GM18520 (cell line): ENCODE data around the gene SCUBE3.

Experiments used
- ATAC-seq: cut with Tn5 transposase; IDR thresholded peaks from one replicate; pipeline ENCODE4 v1.9.1; 2021; ENCODE audit not compliant: unreplicated experiment

Gene SCUBE3

DNA sequence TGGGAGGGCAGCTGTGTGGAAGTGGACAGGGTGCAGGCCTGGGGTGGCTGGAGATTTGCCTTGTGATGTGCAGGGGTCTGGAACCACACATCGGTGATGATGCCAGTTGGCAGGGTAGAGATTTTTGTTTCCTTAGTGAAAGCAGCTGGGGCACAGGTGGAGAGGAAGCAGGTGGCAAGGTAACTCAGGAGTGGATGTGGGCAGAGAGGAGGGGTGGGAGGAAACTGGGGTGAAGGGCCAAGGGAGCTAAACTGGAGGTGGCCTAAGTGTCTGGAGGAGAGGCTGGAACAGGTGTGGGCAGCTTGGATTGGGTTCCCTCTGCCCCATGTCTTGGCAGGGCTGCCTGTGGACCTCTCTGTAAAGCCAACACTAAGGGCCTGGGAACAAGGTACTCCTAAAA, 4.7 kb upstream of the SCUBE3 start:
- ATAC-seq = no peak

DNA sequence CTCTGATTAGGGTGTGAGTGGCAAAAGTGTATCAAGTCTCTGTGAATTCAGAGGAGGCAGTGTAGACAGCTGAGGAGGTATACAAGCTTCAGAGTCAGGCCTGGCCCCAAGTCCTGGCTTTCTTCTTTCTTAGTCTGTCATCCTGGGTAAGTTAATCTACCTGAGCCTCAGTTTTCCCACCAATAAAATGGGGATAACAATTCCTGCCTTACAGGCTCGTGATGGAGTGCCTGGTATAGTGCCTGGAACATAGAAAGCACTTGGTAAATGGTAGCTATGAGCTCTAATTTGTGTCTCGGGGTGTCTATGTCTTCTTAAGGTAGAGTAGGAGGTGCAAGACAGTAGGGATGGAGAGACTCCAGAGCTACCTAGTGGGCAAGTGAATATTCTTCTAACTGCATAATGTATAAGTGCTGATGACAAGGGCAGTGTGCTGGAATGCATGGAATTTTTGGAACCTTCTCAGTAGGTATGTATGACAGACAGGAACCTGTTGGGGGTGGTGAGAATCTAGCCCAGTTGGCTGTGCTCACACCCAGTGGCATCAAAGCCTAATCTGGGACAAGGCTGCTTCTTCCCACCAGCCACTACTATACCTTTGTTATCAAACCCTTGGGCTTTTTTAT, 4.0 kb upstream of the SCUBE3 start:
- no peak for ATAC-seq

DNA sequence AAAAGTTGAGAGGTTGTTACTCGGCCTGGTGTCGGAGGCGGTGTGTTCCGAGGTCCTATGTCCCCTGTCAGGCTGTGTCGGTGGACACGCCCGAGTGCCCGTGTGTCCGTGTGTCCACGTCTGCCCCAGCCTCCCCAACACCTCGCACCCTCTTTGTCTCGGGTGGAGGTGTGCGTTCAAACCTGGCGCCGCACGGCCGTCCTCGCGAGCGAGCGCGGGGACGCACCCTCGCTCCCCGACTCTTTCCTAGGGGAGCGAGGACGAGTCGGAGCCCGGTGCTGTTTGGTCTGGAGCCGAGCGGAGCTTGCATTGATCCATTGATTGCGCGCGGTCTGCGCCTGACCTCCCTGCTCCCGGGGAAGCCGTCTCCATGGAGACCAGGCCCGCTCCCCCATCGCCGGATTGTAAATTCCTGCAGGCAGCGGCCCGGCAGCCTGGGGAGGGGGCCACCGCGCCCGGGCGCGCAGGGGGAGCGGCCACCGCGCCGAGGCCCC, 411 bp upstream of the SCUBE3 start:
- no peak for ATAC-seq

DNA sequence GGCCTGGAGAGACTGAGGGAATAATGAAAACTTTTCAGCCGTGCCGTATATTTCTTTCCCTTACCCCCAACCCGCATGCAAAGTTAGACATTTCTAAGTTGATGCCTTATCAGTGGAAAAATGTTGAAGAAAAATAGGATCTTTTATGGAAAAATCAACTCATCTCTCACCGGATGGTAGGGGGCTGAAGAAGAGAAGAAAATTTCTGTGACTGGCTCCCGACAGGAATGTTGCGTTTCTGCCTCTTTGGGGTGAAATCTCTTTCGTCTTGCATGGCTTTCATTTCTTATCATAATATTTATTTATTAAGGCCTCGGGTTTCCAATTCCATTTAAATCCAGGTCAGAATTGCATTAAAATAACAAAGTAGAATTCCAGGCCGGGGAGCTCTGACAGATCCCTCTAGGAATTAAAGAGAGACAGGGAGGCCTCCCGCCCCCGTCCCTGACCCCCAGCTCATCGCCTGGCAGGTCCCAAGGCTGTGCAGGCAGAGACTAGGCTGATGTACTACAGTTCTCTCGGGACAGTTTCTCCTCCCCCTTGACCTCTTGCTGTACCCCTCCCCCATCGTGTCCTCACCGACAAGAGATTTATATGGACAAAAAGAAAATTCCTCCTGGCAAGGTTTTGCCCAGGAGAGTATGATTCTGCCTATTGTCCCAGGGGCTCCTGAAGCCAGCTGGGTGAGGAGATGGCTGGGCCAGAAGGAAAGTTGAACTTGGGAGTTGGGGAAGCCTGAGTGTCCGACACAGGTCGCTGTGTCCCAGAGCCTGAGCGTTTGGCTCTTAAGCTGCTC, 1.3 kb downstream of the SCUBE3 start:
- ATAC-seq = no peak

DNA sequence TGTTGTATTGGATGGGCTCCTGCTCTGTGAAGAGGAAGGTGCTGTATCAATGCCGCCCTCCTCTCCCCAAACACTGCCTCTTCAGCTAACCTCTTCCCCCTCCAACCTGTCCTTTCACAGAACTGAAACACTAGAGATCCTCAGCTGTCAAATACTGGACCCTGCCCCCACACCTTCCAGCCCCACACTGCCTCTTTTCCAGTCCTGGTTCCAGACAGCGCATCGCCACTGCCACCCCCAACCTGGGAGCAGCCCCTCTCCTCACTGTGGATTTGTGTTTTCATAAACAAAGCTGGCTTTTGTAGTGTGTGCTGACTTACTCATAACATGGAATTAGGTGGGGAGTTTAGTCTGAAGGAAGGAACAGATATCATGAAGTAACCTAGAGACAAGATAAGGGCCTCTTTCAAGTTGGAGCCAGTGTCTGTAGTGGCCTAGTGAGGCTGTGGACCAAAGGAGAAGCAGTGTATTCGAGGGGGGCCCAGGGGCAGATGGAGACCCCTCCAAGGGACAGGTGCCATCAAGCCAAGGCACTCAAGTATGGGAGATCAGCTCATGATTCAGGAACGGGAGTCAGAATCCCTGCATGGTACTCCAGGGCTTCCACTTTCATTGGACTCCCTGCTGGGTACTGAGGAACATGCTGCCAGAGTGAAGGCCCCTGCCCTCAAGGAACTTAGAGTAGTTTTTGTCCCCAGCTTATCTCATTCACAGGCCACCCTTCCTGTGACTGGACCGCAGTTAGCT, 2.1 kb downstream of the SCUBE3 start:
- ATAC-seq = no peak

DNA sequence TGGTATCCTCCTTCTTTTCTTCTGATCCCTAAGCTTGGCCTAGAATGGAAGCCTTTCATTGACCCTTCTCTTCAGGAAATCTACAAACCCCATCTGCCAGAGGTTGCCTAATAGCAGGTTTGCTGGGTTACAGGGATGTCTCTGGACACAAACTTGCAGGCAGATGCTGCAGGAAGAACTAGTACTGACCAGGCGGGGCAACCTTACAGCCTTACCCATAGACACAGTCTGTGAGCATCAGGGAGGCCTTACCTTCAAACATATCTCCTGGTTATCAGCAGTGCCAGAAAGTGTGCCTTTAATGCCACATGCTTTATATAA, 2.6 kb downstream of the SCUBE3 start:
- no peak for ATAC-seq

DNA sequence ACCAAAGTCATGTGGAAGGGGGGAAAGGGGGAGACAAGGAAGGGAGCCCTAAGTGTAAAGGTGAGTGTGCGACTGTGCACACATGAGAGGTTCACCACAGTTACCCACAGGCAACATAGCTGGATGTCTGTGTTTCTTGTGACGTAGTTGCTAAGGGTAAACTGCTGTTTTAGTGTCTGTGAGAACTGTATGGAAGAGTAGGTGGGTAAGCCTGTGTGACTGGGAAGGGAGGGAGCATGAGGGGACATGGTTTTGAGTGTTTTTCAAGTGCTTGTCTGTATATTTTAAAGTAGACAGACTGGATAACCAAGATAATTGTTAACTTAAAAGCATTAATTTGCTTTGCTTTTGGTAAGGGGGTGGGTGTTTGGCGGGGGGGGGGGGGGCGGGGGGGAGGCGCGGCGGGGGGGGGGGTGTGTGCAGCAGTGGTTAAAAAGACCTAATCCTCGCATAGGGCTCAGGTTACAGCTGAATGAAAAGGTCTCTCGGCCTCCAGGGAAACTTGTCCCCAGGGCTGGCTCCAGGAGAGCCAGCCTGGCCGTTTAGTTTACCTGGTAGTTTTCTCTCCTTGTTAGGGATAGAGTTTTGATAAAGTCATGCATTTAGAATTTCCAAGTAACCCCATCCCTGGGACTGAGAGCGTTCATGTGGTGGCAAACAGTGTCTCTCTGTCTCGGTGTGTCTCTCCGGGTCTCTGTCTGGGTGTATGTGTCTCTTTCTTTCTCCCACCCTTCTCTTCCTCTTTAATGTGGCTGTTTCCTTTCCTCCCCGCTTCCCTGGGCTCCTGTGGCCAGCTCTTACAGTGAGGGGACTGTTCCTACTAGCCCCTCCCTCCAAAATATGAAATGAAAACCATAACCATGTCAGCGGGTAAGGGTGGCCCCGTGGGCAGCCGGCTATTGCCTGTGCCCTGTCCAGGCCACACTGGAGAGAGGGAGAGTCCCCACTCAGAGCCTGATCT, 3.4 kb downstream of the SCUBE3 start:
- no peak for ATAC-seq

DNA sequence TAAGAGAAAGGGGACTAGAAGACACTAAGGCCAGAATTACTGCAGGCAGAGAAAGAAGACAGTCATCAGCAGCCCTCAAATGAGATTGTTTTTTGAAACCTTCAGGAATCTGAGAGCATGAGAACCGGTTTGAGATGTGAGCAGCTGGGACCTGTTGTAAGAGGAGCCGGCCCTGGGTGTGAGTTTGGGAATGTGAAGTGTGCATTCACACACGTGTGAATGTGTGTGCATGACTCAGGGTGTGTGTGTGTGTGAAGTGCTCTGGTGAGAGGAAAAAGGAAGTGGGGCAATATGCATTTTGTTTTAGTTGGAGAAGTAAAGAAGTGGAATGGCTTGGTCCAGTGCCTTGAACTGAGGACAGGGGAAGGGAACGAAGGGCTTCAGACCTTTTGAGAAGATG, 4.3 kb downstream of the SCUBE3 start:
- ATAC-seq = no peak

DNA sequence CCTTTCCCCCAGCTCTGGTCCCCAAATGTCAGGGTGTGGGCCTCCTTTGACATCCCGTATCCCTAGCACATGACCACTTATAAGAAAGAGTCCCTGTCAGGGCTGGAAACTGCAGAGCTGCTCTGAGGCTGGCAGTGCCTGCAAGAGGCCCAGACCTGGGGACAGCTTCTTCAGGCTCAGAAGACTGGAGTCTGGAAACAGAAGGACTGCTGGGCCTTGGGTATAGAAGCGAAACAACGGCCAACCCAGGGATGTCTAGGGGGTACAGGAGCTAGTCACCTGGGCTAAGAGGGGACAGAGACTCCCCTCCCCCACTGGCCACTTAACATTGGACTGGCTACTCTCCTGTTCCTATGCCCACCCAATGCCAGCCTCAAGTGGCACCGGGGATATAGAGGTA, 4.7 kb downstream of the SCUBE3 start:
- no peak for ATAC-seq

DNA sequence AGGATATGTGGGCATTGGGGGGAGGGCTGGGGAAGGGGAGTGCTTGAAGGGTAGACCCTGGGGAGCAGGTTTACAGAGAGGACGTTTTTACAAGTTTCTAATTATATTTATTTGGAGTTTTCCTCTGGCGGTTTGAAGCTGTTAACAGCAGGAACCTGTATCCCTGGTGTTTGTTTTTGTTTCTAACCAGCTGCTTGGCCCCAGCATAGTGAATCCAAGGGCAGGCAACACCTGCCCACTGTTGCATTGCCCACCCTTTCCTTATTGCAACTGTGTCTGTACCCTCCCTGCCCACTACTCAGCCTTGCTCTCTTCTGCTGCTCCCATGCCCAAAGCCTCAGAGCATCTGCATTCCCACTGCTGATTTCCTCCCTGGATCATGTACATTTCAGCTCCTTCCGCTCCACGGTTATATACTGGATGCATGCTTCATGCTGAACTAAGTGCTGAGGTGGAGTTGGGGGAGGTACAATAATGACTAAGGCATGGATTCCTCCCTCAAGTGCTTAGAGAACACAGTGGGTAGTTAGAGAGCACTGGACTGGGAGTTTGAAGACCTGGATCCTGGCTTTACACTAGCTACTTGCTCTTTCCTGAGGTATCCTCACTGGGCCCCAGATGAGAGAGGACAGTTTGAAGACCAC, 6.0 kb downstream of the SCUBE3 start:
- no peak for ATAC-seq

DNA sequence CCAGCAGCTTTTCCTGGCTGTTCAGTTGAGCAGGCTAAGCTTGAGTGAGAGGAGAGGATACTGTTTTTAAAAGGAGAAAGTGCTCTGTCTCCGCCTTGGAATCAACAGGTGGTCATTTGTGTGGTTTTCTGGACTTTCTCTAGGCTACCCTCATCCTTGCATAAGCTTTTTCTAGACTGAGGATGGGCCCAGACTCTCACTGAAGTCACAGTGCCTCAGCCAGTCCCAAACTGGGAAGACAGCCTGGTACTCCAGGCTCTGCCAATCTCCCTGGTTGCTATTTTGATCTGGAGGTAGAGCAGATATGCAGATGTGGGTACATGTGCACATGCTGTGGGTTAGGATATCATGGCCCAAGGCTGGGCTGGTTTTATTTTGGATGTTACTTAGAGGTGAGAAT, 7.0 kb downstream of the SCUBE3 start:
- ATAC-seq = no peak

DNA sequence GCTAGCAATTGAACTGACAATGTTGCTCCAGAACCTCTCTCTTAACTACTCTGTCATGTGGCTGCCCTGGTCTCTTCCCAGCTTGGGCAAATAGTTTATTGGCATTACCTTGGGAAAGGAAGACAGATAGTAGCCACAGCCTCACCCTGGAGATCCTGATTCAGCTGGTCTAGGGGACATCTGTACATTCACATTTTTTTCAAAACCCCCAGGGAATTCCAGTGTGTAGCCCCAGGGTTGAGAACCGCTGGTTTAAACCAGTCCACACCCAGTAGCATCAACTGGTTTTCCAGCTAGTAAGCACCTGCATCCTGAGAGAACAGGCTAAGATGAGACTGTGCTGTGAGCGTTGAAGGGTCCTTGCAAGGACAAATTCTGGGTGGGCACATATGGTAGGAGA, 9.6 kb downstream of the SCUBE3 start:
- ATAC-seq = no peak

DNA sequence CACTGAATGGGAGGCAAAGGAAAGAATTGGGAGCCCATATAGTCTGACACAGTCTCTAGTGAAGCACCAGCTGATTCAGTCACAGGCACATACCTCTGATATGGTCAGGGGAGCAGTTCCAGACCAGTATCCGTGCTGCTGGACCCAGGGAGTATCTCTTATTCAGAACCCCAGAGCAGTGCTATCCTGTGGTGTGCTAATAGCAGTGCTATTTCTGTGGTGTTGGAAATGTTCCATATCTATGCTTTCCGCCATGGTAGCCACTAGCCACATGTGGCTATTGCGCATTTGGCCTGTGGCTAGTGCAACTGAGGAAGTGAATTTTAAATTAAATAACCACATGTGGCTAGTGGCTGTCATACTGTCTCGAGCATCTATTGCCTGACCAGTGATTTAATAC, 11.0 kb downstream of the SCUBE3 start:
- ATAC-seq = no peak

DNA sequence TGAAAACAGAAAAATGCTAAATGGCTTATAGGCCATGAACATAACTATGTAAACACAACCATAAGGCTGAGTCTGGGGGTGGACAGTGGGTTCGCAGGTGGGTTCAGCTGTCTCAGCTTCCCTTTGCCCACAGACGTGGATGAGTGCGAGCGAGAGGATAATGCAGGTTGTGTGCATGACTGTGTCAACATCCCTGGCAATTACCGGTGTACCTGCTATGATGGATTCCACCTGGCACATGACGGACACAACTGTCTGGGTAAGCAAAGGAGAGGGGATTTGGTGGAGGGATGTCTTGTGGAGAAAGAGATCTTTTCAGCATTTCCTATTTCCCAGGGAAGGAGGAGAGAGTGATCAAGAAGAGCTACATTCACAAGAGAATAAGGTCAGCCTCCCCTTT, 14.7 kb downstream of the SCUBE3 start:
- no peak for ATAC-seq

DNA sequence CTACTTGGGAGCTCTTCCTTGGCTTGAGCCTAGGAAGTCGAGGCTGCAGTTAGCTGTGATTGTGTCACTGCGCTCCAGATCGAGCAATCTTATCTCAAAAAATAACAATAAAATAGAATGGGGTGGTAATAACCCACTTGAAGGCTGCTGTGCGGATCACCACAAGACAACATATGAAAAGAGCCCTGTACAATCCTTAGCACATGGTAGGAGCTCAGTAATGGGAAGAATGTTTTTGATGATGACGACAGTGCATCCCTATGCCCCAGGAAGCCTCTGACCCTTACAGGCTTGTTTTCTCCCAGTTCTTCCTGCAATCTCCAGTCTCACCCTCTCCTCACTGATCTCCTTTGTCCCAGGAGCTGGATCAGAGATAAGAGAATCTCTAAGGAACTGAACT, 15.5 kb downstream of the SCUBE3 start:
- no peak for ATAC-seq

DNA sequence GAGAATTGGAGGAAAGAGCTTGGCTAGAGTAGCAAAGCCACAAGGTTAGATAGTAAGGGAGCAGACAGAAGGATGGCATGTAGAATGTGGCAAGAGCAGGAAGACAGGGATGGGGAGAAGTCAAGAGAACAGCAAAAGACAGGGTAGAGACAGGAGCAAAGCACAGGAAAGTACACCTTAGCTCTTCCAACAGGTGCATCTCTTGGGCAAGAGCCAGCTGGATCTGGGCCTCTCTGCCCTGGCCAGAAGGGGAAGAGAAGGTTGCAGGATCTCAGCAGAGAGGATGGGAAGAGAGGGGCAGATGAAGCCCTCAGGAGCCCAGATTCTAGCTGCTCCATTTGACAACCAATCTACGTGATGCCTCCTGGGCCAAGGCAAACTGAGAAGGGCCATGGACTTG, 16.7 kb downstream of the SCUBE3 start:
- ATAC-seq = no peak

DNA sequence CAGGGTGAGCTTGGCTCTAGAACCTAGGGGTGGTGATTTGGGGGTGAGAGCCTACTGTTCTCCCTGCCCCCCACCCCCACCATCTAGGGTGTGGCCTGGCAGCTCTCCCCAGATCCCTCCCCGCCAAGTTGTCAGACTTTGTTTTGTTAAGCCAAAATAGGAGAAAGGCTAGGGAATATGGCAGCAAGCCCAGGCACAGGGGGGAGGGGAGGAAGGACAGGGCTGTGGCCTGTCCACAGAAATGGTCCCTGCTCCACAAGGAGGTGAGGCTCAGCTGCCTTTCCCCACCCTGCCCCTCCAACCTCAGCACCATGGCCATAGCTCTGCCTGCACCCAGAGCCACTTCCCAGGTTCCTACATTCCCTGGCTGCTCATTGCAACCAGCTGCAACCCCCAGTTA, 17.2 kb downstream of the SCUBE3 start:
- ATAC-seq = no peak

DNA sequence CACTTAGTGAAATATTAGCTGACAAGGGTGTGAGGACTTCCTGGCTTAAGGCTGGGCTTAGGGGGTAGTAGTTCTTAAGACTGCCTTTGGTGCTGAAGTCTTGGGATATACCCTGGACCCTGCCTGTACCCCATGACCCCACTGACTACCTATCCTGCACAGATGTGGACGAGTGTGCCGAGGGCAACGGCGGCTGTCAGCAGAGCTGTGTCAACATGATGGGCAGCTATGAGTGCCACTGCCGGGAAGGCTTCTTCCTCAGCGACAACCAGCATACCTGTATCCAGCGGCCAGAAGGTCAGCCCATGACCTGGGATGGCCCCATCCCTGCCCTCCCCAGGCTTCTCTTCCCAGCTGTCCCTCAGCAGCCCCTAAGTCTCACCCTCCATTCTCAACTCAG, 17.8 kb downstream of the SCUBE3 start:
- ATAC-seq = no peak

DNA sequence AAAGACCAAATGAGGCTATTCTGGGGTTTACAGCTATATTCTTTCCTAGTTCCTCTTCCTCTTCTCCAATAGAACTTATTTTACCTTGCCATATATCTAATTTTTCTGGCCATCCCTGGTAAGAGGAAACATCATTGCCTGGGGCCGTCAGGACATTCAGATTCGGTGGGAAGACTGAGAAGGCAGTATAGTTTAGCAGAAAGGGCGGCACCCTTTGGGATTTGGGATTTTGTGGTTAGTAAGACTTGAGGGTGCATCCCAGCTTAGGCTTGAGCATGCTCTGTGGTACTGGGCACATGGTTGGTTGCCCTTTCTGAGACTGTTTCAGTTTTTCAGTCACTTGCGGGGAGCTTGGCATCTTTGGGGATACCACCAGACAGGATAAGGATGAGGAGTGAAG, 21.1 kb downstream of the SCUBE3 start:
- no peak for ATAC-seq

DNA sequence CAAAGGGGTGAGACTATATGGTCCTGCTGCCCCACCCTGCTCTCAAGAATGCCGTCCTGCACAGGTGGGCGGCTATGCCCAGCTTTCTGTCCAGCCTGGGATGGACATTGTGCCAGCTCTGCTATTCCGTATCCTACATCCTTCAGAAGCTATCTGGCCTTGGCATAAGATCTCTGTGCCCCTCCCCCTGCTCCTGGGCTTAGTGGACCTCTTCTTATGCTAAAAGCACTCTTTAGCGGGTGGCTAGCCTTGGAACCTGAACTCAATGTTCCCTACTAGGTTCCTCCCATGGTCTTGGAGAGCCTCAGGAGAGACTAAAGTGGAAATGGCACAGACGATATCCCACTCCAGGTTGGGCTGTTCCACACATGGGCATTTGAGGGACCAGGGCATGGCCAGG, 22.5 kb downstream of the SCUBE3 start:
- ATAC-seq = no peak

DNA sequence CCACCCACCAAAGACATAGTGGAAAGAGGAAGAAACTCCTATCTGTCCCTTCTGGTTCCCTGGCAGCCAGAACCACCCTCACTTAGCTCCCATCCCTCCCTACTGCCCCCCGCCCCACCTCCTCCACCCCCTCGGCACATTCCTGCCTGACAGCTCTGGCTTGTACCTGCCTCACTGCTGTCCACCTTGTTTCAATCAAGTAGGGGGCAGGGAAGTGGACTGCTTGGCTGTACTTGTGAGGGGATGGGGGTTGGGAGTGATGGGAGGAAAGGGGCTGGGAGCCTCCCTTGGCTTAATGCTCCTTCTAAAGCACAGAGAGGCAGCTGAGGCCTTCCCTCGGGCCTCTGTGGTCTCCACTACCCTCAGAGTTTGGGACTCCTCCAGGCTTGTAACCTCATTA, 23.7 kb downstream of the SCUBE3 start:
- ATAC-seq = no peak
